H9 (cell line): ENCODE results near the gene PAX6. TPM values are rescaled to one million over a fixed set of nuclear protein-coding genes. Genes with fewer than 3 reads are reported as not detected.

Experiments
- DNase-seq: peaks from one replicate; pipeline ENCODE4 v3.0.0-alpha.2; 2017
- H2AFZ ChIP-seq: one replicate; pipeline ENCODE4 v1.6.1; 2013; ENCODE audit warnings: mild to moderate bottlenecking, low read length, control low read depth, moderate library complexity
- H2AK5ac ChIP-seq: 2 replicates; pipeline ENCODE4 v1.6.1; 2013; ENCODE audit warnings: low read length, control low read depth, mixed read lengths; ENCODE audit not compliant: insufficient read length
- H2BK120ac ChIP-seq: one replicate; pipeline ENCODE4 v1.6.1; 2013; ENCODE audit warnings: low read depth, mild to moderate bottlenecking, low read length, control low read depth, inconsistent platforms; ENCODE audit not compliant: poor library complexity, severe bottlenecking
- H2BK12ac ChIP-seq: 2 replicates; pipeline ENCODE4 v1.6.1; 2013; ENCODE audit warnings: low read length, control low read depth, mixed read lengths, low read depth; ENCODE audit not compliant: insufficient read length
- H2BK15ac ChIP-seq: 2 replicates; pipeline ENCODE4 v1.6.1; 2013; ENCODE audit warnings: low read depth, low read length, control low read depth
- H2BK20ac ChIP-seq: one replicate; pipeline ENCODE4 v1.6.1; 2013; ENCODE audit warnings: low read depth, mild to moderate bottlenecking, low read length, control low read depth, inconsistent platforms; ENCODE audit not compliant: poor library complexity, severe bottlenecking
- H2BK5ac ChIP-seq: 2 replicates; pipeline ENCODE4 v1.6.1; 2013; ENCODE audit warnings: low read length, control low read depth, mixed read lengths; ENCODE audit not compliant: insufficient read length
- H3K14ac ChIP-seq: 2 replicates; pipeline ENCODE4 v1.6.1; 2013; ENCODE audit warnings: low read length, control low read depth; ENCODE audit not compliant: insufficient read depth
- H3K18ac ChIP-seq: 2 replicates; pipeline ENCODE4 v1.6.1; 2013; ENCODE audit warnings: low read depth, mild to moderate bottlenecking, mixed read lengths, low read length, control low read depth; ENCODE audit not compliant: insufficient read length
- H3K23ac ChIP-seq: 2 replicates; pipeline ENCODE4 v1.6.1; 2013; ENCODE audit warnings: low read length, control low read depth, mixed read lengths, low read depth; ENCODE audit not compliant: insufficient read length
- H3K23me2 ChIP-seq: 2 replicates; pipeline ENCODE4 v1.6.1; 2013; ENCODE audit warnings: low read depth, mild to moderate bottlenecking, mixed read lengths, low read length, control low read depth; ENCODE audit not compliant: insufficient read length, poor library complexity, severe bottlenecking
- H3K27ac ChIP-seq: 2 replicates; pipeline ENCODE4 v1.5.1; 2013; ENCODE audit warnings: low read length, control low read depth, mixed read lengths, low read depth; ENCODE audit not compliant: insufficient read length
- H3K27me3 ChIP-seq: 2 replicates; pipeline ENCODE4 v1.6.1; 2013; ENCODE audit warnings: low read length, control low read depth, inconsistent platforms; ENCODE audit not compliant: insufficient read depth
- H3K4ac ChIP-seq: 2 replicates; pipeline ENCODE4 v1.6.1; 2013; ENCODE audit warnings: low read depth, mild to moderate bottlenecking, control low read depth, inconsistent platforms, low read length, moderate library complexity
- H3K4me1 ChIP-seq: 2 replicates; pipeline ENCODE4 v1.6.1; 2013; ENCODE audit warnings: low read length, control low read depth, inconsistent platforms; ENCODE audit not compliant: insufficient read depth
- H3K4me2 ChIP-seq: 2 replicates; pipeline ENCODE4 v1.6.1; 2013; ENCODE audit warnings: low read length, control low read depth, mixed read lengths; ENCODE audit not compliant: insufficient read length, insufficient read depth
- H3K56ac ChIP-seq: 2 replicates; pipeline ENCODE4 v1.6.1; 2013; ENCODE audit warnings: low read depth, mild to moderate bottlenecking, mixed read lengths, low read length, control low read depth; ENCODE audit not compliant: insufficient read length
- H3K79me1 ChIP-seq: 2 replicates; pipeline ENCODE4 v1.6.1; 2013; ENCODE audit warnings: low read depth, mild to moderate bottlenecking, moderate library complexity, low read length, control low read depth, inconsistent platforms; ENCODE audit not compliant: insufficient read depth, poor library complexity, severe bottlenecking
- H3K79me2 ChIP-seq: 2 replicates; pipeline ENCODE4 v1.6.1; 2013; ENCODE audit warnings: low read length, control low read depth, inconsistent platforms; ENCODE audit not compliant: insufficient read depth
- H3K9ac ChIP-seq: 2 replicates; pipeline ENCODE4 v1.6.1; 2013; ENCODE audit warnings: low read length, control low read depth, mixed read lengths; ENCODE audit not compliant: insufficient read length; ENCODE audit errors: extremely low read depth
- H3K9me3 ChIP-seq: one replicate; pipeline ENCODE4 v1.6.1; 2013; ENCODE audit warnings: low read depth, low read length, inconsistent platforms; ENCODE audit not compliant: control insufficient read depth
- H3T11ph ChIP-seq: one replicate; pipeline ENCODE4 v1.6.1; 2013; ENCODE audit warnings: mild to moderate bottlenecking, low read length, control low read depth, inconsistent platforms
- H4K20me1 ChIP-seq: one replicate; pipeline ENCODE4 v1.6.1; 2013; ENCODE audit not compliant: control insufficient read depth, insufficient read length, insufficient read depth
- H4K5ac ChIP-seq: 2 replicates; pipeline ENCODE4 v1.6.1; 2013; ENCODE audit warnings: low read depth, mild to moderate bottlenecking, mixed read lengths, low read length, control low read depth; ENCODE audit not compliant: insufficient read length
- H4K8ac ChIP-seq: replicated peaks from 2 replicates; pipeline ENCODE4 v1.6.1; 2013; ENCODE audit warnings: low read length, control low read depth, mixed read lengths, low read depth; ENCODE audit not compliant: insufficient read length
- H4K91ac ChIP-seq: 2 replicates; pipeline ENCODE4 v1.6.1; 2013; ENCODE audit warnings: low read depth, mild to moderate bottlenecking, moderate library complexity, mixed read lengths, low read length, control low read depth; ENCODE audit not compliant: insufficient read length
- H3K27ac Mint-ChIP-seq, 3 experiments: 2 replicates in 2 of 3; 3 replicates in 1 of 3; pipeline ENCODE4 v1.8.0; 2020 to 2021; ENCODE audit warnings: mixed read lengths in 3 of 3, mild to moderate bottlenecking in 1 of 3, moderate library complexity in 1 of 3
- H3K27me3 Mint-ChIP-seq: 2 replicates; pipeline ENCODE4 v1.8.0; 2021; ENCODE audit warnings: low read depth, mild to moderate bottlenecking, moderate library complexity, mixed read lengths
- H3K36me3 Mint-ChIP-seq, 3 experiments: 2 replicates in 2 of 3; 3 replicates in 1 of 3; pipeline ENCODE4 v1.8.0; 2020 to 2021; ENCODE audit warnings: low read depth in 3 of 3, mixed read lengths in 3 of 3; ENCODE audit not compliant: insufficient read depth in 1 of 3
- H3K4me1 Mint-ChIP-seq, 2 experiments: 2 replicates each; pipeline ENCODE4 v1.8.0; 2020; ENCODE audit warnings: mixed read lengths in 2 of 2
- H3K4me3 Mint-ChIP-seq, 2 experiments: 2 replicates in 1 of 2; 3 replicates in 1 of 2; pipeline ENCODE4 v1.8.0; 2020 to 2021; ENCODE audit warnings: mild to moderate bottlenecking in 2 of 2, mixed read lengths in 2 of 2, moderate library complexity in 1 of 2
- H3K9me3 Mint-ChIP-seq, 2 experiments: 2 replicates in 1 of 2; 3 replicates in 1 of 2; pipeline ENCODE4 v1.8.0; 2020; ENCODE audit warnings: mild to moderate bottlenecking in 2 of 2, mixed read lengths in 2 of 2, moderate library complexity in 1 of 2
- WGBS: extraction: QIAGEN DNeasy Blood & Tissue Kit; methylation state at CpG from one replicate; pipeline ENCODE4 v1.1.7; 2013; ENCODE audit warnings: missing lambda C conversion rate, low lambda C conversion rate, mixed read lengths; ENCODE audit not compliant: insufficient read length; ENCODE audit errors: extremely low coverage; 5-methylcytosine and 5-hydroxymethylcytosine counted together
- total RNA-seq: library from RNA; stranded (reverse); gene quantifications from 2 replicates; pipeline ENCODE4 v1.2.1, GENCODE V29; 2021
- TF ChIP-seq, protein P1 (sequence below): fragments of 200-600 bp; sonication (generic); conservative IDR thresholded peaks from 3 replicates; pipeline ENCODE4 v1.8.0; 2021; ENCODE audit warnings: antibody characterized with exemption, mild to moderate bottlenecking

The PAX6 gene
- total RNA-seq, 1 experiment from 2014 or later = not detected

DNA sequence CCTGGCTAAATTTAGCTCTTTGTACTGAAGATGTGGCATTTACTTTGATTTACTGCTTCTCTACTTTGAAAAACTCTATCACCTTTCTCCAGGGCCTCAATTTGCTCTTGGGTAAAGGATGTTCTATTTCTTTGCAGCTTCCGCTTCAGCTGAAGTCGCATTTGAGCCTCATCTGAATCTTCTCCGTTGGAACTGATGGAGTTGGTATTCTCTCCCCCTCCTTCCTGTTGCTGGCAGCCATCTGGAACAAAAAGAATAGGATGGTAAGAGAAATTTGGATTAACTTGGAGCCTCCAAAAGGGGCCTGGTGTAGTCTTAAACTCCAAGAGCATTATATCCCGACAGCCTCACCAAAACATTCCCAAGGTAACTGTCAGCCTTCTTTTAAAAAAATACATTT lies 16.6 kb downstream of the PAX6 start:
- H4K20me1 ChIP-seq = no peaks in the 10 kb centered on the region
- H3K27ac ChIP-seq = no peak overlapping the region
- peaks cover 36% of the 10 kb centered on the region for H3K27me3 ChIP-seq

More for the DNA sequence above, 16.6 kb downstream of the PAX6 start:
- no CpG with 5 or more reads among the region's 4 CpGs for WGBS
- Mint-ChIP-seq H3K36me3 (no peaks in the 10 kb centered on the region), H3K9me3 (no peaks in the 10 kb centered on the region; a peak in 2 of 5 replicates), H3K4me3 (no peak overlapping the region), H3K4me1 (peaks cover 15 to 30% of the 10 kb centered on the region in 2 experiments), H3K27me3 (peaks cover 72% of the 10 kb centered on the region), H3K27ac (no peak overlapping the region)
- H4K8ac ChIP-seq = no peak overlapping the region
- H3K18ac ChIP-seq = no peak overlapping the region
- no peak overlapping the region for H4K5ac ChIP-seq
- TF ChIP-seq, protein P1, sequence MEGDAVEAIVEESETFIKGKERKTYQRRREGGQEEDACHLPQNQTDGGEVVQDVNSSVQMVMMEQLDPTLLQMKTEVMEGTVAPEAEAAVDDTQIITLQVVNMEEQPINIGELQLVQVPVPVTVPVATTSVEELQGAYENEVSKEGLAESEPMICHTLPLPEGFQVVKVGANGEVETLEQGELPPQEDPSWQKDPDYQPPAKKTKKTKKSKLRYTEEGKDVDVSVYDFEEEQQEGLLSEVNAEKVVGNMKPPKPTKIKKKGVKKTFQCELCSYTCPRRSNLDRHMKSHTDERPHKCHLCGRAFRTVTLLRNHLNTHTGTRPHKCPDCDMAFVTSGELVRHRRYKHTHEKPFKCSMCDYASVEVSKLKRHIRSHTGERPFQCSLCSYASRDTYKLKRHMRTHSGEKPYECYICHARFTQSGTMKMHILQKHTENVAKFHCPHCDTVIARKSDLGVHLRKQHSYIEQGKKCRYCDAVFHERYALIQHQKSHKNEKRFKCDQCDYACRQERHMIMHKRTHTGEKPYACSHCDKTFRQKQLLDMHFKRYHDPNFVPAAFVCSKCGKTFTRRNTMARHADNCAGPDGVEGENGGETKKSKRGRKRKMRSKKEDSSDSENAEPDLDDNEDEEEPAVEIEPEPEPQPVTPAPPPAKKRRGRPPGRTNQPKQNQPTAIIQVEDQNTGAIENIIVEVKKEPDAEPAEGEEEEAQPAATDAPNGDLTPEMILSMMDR = no peak
- no peaks in the 10 kb centered on the region for H3K79me2 ChIP-seq
- H2AK5ac ChIP-seq = no peak overlapping the region
- no peak overlapping the region for H2BK12ac ChIP-seq
- peaks cover 10% of the 10 kb centered on the region for H3K23me2 ChIP-seq
- H3K9ac ChIP-seq = no peak overlapping the region
- H3K9me3 ChIP-seq = no peaks in the 10 kb centered on the region
- no peak overlapping the region for H4K91ac ChIP-seq
- no peak overlapping the region for H2BK5ac ChIP-seq
- no peaks in the 10 kb centered on the region for H3K4me1 ChIP-seq
- no peak overlapping the region for H3K23ac ChIP-seq
- H3T11ph ChIP-seq = no peak overlapping the region
- no peak overlapping the region for H2AFZ ChIP-seq
- DNase-seq = no peak
- no peak overlapping the region for H2BK15ac ChIP-seq
- no peak overlapping the region for H2BK120ac ChIP-seq
- H3K79me1 ChIP-seq = no peaks in the 10 kb centered on the region
- no peak overlapping the region for H3K56ac ChIP-seq
- no peak overlapping the region for H3K4me2 ChIP-seq
- no peak overlapping the region for H2BK20ac ChIP-seq
- H3K14ac ChIP-seq = no peak overlapping the region
- H3K4ac ChIP-seq = no peak overlapping the region
